ENCODE measurements around the gene LDLRAD4.
"Not testable (repeated sequence)": the region's sequence is repeated elsewhere in the genome, so short reads cannot be mapped to it uniquely, and the experiment has no call there.

Gene LDLRAD4

DNA sequence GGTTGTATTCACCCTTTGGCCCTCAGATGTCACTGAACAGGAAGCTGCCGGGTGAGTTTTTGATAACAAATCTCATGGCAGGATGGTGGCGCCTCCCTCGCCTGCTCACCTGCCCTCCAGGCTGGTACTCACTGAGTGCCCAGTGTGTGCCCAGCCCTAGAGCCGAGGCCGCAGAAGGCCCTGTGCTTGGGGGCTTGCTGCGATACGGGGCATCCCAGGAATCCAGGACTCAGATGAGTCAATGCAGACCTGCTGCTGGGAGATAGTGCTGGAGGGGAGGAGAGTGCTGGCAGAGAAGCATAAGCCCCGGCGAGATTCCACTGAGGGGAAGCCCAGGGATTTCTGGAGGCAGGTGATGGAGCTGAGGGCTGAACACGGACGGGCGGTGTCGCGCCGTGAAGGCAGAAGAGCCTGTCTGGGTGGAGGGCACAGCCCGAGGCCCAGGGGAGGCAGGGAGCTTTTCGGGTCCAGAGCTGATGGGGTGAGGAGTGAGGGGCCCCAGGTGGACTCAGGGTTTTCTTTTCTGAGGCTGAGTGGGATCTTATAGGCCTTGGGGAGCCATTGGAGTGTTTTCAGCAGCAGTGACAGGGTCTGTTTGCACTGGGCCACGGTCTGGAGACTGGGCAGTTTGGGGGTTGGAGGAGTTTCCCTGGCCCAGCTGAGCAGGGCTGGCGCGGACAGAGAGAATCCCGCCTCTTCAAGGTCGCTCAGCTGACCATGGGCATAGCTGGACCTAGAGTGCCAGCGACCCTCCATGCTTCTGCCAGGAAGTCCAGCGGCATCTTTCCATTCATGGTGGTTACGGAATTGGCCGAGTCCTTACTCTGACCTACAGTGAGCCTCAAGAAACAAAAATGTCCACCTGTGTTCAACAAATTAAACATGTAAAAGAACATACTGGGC lies 35.5 kb downstream of the LDLRAD4 start:
- no peak for DNase-seq

DNA sequence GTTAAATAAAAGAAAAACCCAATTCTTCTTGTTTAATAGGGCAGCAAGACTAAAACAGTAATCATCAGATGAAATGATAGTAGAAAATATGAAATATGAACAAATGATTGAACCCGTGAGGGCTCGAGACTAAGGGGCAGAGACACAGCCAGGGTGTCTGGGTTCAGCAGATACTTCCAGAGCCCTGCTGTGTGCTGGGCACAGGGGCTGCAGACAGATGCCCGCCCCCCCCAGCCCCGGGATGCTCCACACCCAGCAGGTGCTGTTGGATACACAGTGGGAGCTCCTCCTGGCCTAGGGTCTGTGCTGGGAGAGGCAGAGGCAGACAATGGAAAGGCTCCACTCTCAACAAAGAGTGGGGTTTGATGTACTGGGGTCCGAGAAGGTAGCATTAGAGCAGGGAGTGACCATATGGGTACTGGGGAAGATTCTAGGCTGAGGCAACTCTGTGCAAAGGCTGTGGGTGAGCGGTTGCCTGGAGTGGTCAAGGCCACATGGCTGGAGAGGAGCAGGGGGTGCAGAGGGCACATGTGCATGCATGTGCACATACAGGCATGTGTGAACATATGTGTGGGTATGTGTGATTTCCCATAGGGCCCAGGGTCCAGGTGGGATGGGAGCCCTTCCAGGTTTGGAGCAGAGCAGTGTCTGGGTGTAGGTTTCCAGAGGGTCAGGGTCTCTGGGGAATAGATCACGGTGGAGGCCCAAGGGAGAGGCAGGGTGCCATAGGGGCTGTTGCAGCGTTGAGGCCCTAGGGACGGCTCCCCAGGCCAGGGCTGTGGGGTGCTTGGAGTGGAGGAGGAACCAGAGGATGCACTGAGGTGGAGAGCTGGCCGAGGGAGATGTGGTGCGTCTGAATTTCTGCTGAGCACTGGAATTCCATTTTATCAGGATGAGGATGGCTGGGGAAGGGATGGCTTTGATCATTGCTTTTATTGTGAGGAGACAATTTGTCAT lies 36.7 kb downstream of the LDLRAD4 start:
- no peak for DNase-seq

DNA sequence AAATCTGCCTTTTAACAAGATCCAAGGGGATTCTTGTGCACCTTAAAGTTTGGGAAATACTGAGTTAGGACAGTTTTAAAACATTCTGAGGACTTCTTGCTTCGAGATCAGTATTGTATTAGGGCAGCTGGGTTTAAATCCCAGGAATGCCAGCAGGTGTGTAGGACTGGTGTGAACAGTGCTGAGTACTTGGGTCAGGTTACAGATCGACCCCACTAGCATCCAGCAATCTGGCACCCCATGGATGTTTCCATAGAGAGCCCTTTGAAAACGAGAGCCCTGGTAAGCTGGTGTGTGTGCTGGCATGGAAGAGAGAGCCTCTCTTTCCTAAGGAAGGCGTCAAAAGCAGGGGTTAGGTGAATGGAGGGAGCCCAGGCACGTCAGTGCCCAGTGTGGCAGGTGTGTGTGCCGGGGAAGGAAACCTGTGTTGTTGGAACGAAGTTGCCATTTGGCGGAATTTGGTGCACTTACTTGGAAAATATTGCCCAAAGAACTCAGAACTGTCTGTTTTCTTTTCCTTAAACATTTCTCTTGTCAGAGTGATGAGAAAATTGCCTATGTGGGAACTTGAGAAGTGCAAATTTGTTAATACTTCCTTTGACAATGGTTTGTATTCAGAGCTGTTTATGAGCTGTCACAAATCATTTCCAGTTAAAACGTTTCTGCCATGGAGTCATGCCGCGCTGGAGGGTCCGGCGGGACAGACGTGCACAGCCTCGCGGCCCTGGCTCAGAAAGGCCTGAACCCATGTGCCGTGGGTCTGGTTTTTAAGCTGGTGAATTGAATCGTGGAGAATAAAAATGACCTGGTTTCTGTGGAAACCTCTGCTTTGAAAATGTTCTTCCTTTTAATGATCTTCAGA lies 38.1 kb downstream of the LDLRAD4 start:
- DNase-seq = no peak

DNA sequence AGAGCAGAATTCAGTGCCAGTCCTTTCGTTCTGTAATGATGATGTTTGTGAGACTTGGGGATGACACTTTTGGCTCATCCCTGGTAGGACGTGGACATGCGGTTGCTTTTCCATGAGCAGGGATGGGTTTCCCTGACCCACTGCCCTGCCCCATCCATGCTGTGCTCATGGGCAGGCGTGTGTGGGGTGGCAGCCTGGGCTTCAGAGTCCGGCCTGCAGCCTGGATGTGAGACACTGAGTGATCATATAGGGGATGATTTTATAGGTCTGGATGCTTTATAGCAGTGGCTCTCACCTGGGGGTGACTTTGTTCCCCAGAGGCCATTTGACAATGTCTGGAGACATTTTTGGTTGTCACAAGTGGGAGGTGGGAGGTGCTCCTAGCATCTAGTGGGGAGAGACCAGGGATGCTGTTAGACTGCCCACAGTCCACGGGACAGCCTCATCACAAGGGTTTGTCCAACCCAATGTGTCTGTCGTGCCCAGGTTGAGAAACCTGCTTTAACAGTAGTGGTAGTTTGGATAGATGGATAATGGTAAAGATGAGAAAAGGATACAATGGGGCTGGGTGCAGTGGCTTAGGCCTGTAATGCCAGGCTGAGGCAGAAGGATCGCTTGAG lies 38.9 kb downstream of the LDLRAD4 start:
- no peak for DNase-seq

DNA sequence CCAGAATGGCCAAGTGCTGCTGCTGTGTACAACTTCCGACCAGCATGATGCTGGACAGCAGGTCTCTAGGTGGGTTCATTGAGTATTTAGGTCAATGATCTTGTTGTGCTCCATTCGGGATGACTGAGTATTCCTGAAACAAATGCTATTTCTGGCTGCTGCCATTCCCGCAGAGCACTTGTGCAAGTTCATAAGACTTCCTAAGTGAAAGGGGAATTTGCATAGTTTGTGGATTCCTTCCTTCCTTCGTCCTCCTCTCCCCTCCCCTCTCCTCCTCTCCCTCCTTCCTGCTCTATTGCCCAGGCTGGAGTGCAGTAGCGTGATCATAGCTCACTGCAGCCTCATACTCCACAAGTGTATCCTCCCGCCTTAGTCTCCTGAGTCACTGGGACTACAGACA lies 40.4 kb downstream of the LDLRAD4 start:
- DNase-seq = no peak

DNA sequence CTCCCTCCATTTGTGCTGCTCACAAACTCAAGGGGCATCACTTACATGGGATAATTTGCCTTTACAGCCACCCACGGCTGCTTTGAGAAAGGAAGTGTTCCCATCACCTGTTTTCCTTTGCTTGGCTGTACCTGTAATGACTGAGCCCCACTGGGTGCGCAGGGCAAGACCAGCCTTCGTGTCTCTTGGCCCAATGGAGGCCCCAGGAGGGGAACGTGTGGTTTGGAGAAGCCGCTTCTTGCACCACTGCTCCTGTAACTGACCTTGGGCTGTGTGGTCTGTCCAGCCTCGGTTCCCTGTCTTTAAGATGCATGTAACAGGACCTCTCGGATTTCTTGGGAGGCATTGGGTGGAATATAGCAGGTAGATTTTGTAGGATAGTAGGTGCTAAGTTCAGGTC lies 41.1 kb downstream of the LDLRAD4 start:
- DNase-seq = no peak

DNA sequence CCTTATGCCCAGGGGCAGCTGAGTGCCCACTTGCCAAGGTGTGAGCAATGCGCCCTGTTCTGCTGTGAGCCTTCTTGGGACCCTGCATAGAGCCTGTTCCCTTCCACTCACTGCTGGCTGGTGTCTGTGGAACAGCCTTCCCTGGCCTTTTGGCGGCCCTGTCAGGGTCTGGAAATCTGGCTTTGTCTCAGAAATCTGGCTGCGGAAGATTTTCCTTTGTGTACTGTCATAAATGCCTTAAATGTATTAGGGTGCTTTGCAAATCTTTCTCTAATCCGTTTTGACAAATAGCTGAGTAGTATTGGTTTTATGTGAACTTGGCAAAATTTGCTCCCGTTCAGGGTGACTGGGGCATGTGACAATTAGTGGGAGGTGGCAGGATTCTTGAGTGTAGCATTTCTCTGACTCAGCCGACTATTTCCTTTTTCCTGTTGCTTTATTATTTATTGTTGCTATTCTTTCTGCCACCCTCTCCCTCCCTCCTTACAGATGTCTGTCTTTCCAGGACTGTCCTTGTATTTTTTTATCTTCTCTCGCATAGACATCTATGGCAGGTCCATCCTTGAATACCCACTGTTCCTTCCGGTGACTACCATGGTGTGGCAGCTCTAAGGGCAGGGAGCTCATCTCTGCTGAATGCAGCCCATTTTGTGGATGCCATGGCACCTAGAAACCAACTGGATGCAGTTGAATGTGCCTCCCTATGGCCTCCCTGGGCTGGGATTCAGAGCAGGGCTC lies 41.8 kb downstream of the LDLRAD4 start:
- no peak for DNase-seq

DNA sequence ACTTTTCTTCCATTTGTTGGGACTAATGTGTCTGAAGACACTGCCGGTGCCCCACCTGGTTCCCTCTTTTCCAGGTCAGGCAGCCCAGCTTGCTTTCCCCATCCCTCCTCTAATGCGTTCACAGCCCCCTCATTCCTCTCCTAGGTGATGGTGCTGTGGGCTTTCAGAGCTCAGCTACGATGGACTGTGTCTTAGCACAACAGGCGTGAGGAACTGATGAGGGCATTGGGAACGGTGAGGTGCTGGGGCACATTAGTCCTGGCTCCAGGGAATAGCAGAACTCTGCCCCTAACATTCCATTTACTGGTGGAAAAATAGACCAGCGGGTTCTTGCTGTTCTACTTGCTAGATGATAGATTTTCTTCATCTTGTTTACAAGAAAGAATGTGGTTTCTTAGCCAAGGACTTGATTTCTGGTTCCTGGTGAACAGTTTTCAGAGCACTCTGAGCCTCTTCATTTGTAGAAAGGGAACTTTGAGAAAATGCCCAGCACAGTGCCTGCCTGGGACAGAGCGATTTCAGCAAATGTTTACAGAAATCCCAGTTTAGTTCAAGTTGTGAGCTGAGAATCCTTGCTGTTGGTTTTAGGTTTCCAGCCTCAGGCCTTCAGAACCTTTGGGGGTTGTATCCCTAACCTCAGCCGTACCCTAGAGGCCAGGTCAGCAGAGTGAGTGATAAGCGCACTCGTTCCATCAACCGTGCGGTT lies 42.5 kb downstream of the LDLRAD4 start:
- no peak for DNase-seq

DNA sequence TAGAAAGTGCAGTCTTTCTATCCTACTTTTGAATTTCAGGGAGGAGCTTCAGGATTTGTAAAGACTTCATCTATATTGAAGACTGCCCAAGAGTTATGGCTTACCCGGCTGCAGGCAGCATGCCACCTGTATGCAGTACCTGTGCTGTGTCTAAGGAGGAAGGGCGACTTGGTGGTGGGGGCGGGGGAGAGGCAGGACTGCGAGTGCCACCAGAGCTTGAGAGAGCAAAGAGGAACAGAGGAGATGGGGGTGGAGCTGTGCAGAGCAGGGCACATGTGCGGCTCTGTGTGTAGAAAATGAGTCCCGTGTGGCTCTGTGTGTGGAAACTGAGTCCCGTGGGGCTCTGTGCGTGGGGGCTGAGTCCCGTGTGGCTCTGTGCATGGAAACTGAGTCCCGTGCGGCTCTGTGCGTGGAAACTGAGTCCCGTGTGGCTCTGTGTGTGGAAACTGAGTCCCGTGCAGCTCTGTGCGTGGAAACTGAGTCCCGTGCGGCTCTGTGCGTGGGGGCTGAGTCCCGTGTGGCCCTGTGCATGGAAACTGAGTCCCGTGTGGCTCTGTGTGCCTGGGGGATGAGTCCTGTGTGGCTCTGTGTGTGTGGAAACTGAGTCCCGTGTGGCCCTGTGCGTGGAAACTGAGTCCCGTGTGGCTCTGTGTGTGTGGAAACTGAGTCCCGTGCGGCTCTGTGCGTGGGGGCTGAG lies 43.2 kb downstream of the LDLRAD4 start:
- DNase-seq = peak in 1 of 4 experiments; percentile 8

DNA sequence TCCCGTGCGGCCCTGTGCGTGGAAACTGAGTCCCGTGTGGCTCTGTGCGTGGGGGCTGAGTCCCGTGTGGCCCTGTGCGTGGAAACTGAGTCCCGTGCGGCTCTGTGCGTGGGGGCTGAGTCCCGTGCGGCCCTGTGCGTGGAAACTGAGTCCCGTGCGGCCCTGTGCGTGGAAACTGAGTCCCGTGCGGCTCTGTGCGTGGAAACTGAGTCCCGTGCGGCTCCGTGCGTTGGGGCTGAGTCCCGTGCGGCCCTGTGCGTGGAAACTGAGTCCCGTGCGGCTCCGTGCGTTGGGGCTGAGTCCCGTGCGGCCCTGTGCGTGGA lies 43.8 kb downstream of the LDLRAD4 start:
- not testable (repeated sequence) for DNase-seq

DNA sequence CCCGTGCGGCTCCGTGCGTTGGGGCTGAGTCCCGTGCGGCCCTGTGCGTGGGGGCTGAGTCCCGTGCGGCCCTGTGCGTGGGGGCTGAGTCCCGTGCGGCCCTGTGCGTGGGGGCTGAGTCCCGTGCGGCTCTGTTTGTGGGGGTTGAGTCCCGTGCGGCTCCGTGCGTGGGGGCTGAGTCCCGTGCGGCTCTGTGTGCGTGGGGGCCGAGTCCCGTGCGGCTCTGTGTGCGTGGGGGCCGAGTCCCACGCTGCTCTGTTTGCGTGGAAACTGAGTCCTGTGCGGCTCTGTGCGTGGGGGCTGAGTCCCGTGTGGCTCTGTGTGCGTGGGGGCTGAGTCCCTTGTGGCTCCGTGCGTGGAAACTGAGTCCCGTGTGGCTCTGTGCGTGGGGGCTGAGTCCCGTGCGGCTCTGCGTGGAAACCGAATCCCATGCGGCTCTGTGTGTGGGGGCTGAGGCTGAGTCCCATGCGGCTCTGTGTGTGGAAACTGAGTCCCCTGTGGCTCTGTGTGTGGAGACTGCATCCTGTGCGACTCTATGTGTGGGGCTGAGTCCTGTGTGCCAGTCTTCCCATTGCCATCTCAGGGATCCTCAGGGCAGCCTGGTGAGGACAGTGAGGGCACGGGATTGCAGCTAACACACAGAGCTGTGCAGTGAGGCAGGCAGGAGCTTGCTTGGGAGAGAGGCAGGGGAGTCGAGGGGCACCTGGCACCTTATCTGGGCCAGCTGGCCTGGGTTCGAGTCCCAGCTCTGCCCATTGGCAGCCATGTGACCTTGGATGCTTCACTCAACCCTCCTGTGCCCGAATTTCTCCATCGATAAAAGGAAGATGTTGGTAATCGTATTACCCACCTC lies 44.5 kb downstream of the LDLRAD4 start:
- DNase-seq = no peak

DNA sequence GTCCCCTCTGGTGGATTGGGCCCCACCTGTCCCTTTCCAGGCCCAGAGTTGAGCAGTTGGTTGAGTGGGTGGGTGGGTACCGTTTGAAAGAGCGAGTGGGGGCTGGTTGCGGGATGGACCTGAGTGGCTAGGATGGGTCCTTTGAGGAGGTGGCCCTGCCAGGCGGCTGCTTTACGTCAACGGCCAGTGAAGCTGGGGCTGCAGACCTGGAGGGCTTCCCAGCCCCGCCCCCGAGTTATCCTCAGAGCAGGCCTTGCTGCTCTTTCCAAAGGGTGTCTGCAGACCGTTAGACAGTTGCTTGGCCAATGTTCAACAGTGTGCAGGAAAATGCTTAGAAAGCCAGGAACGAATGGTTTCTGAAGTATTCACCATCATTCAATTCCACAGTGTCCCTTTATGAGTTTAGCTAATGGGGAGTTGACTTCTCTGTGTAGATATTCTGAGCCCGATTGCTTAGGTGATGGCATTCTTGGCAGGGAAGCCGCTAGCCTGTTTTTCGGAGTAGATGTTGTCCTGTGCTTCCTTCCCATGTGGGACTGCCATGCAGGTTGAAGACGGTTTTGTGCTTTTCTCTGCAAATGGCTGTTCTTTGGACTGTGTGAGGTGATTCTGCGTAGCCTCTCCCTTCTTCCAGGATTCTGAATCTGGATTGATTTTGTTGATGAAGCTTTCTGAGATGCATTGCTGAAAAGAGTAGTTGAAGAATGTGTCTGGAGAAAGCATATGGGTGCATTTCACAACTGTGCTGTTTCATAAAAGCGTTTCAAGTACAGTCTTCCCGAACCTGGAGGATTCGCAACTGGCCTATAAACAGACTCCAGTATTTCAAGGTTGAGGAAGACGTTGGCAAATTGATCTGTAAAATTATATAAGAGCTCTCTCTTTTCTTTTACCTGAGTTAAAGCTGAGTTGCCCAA lies 45.8 kb downstream of the LDLRAD4 start:
- no peak for DNase-seq

DNA sequence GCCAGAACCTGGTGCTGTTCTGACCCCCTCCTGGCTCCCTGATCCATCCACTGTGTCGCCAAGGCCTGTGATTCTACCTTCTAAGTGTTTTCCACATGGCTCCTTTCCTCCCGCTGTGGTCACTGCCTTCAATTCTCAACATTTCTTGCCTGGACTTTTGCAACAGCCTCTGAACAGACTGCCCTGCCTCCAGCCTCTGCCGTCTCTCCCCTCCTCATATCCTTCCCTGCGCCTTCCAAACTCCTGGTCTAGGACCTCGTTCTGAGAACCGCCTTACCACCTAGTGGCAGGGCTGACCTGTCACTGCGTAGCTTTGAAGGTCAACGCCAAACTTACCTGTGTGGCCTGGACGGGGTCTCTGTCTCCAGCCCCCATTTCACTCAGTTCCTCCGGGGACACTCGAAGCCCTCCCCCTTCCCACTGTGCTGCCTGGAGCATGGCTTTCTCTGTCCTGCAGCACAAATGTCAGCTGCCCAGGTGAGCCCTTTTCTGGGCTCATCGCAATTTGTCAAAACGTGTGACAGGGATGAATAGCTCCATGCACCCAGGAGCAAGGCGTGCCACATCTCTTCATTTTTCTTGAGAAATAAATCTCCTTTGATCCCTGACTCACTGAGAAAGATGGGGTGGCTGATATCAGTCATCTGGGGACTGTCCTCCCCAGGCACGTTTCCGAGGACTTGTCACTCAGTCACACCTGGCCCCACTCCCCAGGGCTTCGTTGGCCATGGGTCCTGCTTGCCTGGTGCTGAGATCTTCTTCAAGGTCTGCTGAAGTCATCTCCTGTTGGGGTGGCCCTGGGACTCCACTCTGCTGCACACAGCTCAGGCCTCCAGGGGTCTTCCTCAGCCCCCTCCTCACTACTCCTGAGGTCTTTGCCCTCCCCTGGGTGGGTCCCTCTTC lies 46.7 kb downstream of the LDLRAD4 start:
- DNase-seq = no peak

DNA sequence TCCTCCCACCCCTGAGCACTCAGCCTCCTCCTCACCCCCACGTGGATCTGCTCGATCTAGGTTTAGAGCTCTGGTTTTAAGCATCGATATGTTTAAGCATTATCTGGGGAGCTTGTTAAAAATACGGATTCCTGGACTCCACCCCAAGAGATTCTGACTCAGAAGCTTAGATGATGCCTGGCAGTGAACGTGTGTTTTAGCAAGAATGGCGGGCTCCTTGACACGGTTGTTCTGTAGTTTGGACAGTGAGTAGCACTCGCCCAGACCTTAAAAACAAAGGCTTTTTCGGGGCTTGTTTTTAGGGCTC lies 47.3 kb downstream of the LDLRAD4 start:
- no peak for DNase-seq

DNA sequence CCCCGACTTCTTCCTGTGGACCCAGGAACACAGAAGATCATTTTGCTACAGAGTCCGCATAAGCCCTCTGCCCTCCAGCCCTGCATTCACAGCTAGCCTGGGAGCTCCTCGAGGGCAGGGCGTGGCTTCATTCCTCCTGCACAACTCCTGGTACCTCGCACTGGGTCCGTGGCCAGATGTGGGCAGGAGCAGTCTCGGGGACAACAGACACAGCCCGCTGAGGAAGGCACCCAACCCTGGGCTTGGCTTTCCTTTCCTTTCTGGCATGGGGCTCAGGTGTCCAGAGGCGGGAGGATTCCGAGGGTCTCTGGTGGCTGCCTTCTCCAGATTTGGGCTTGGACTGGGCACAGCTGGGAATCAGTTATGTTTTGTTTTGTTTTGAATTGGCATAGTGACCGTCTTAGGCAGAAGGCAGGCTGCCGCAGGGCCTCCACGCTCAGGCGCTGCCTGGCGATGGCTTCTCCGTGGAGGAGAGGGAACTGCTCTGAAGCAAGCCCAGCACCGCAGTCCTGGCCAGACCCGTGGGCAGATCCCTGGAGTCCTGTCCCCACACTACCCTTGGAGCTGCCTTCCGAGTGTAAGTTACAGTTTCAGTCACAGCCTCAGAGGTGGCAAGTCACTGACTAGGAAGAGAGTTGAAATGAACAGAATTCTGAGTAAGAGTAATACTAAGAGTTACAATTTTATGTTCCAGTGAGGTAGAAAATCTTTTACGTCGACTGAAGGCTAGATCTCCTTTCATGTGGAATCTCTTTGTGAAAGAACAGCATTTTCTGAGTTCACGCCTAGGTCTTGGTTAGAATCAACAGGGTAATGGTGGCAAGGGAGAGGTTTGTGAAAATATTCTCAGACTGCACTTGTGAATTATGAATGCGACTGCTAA lies 47.9 kb downstream of the LDLRAD4 start:
- DNase-seq = no peak

DNA sequence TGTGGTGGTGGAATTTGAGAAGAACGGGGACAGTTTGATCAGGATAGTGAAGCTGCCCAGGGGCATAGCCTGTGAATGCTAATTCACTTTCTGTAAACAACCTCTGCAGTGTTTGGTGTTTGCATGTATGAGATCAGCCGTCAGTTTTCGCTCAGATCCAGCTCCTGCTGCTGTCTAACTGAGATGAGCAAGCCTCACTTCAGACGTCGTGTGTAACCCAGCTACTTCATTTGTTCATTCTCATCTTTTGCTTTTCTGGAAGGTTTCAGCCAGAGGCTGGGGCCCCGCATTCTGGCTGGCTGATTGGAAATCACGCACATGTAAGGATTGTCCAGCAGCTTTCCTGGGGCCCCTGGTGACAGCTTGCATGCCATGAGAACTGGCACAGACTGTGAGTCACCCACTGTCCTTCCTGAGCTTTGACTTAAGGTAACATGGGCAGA lies 48.9 kb downstream of the LDLRAD4 start:
- no peak for DNase-seq

Measured in activated naive CD4-positive, alpha-beta T cell (primary cell).